Activated naive CD8-positive, alpha-beta T cell treated with anti-CD3 and anti-CD28 coated beads, Interleukin-2, amount 10 ng/mL, durations not matched to agents 7 days and 5 days (primary cell): ENCODE measurements around the gene NGB. TPM values are rescaled to one million over a fixed set of nuclear protein-coding genes. Genes with fewer than 3 reads are reported as not detected.
"Not testable (repeated sequence)": the region's sequence is repeated elsewhere in the genome, so short reads cannot be mapped to it uniquely, and the experiment has no call there.

Experiments used
- ATAC-seq: fragments of 150-1000 bp; cut with Tn5 transposase; one replicate; pipeline ENCODE4 v1.10.0; 2021; ENCODE audit warnings: low read depth, moderate library complexity
- POLR2A ChIA-PET: fragments of 350-600 bp; sonication (Branson Sonifier 250); formaldehyde crosslinking; loops from one replicate; lab custom pipeline; 2021; ENCODE audit warnings: antibody characterized with exemption; lab: Charles Lee
- DNase-seq: peaks from one replicate; pipeline ENCODE4 v3.0.0; 2021
- H3K27ac Mint-ChIP-seq: one replicate; pipeline ENCODE4 v1.8.0; 2022; ENCODE audit warnings: mild to moderate bottlenecking, mixed read lengths
- H3K27me3 Mint-ChIP-seq: one replicate; pipeline ENCODE4 v1.8.0; 2022; ENCODE audit warnings: mild to moderate bottlenecking, moderate library complexity, mixed read lengths
- H3K36me3 Mint-ChIP-seq: one replicate; pipeline ENCODE4 v1.8.0; 2021; ENCODE audit warnings: mild to moderate bottlenecking, mixed read lengths
- H3K4me1 Mint-ChIP-seq: one replicate; pipeline ENCODE4 v1.8.0; 2021; ENCODE audit warnings: mixed read lengths
- H3K4me3 Mint-ChIP-seq: one replicate; pipeline ENCODE4 v1.8.0; 2022; ENCODE audit warnings: mild to moderate bottlenecking, moderate library complexity, mixed read lengths
- H3K9me3 Mint-ChIP-seq: one replicate; pipeline ENCODE4 v1.8.0; 2021; ENCODE audit warnings: mixed read lengths
- total RNA-seq, 2 experiments: library from RNA; stranded (reverse); gene quantifications; one replicate each; pipeline ENCODE4 v1.2.3, GENCODE V29; 2021

The NGB gene, protein sequence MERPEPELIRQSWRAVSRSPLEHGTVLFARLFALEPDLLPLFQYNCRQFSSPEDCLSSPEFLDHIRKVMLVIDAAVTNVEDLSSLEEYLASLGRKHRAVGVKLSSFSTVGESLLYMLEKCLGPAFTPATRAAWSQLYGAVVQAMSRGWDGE
- not detected for total RNA-seq

DNA sequence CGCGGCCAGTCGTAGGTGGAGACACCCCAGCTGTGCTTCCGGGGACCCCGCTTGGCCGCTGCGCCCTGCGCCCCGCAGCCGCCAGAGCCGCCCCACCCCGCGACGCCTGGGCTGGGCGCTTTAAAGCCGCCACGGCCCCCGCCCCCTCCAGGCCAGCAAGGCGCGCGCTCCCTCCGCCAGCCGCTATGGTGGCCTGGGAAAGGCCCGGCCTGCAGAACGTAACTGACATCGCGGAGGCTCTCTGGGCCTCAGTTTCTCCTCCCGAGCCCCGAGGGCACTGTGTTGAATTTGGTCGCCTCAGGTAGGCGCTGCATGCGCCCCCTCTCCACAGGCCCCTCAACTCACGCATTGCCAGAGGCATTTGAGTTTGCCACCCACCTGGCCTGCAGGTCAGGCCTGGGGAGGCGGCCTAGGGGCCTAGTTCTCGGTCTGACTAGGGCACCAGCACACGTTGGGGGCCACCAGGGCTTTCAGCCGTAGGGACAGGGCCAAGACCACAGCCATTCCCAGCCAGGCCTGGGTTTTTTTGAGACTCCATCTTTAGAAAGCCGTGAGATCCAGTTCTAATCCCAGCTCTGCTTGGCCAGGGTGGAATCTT, at the start of gene NGB:
Gene NGB, minus strand, starts transcription at position 94 of the 598 bp plus-strand sequence. CDS start 269 bp downstream, outside the sequence.
- POLR2A ChIA-PET, result no interaction called here
- ATAC-seq (no peak), DNase-seq (no peak)
- H3K27me3 Mint-ChIP-seq, result peaks cover 42% of the 10 kb centered on the region
- H3K27ac Mint-ChIP-seq, result no peak within 1 kb of the TSS
- H3K4me1 Mint-ChIP-seq, result peaks cover 1% of the 10 kb centered on the region
- peaks cover 2% of the 10 kb centered on the region for H3K9me3 Mint-ChIP-seq
- no peak within 1 kb of the TSS for H3K4me3 Mint-ChIP-seq
- peaks cover 1% of the 10 kb centered on the region for H3K36me3 Mint-ChIP-seq

DNA sequence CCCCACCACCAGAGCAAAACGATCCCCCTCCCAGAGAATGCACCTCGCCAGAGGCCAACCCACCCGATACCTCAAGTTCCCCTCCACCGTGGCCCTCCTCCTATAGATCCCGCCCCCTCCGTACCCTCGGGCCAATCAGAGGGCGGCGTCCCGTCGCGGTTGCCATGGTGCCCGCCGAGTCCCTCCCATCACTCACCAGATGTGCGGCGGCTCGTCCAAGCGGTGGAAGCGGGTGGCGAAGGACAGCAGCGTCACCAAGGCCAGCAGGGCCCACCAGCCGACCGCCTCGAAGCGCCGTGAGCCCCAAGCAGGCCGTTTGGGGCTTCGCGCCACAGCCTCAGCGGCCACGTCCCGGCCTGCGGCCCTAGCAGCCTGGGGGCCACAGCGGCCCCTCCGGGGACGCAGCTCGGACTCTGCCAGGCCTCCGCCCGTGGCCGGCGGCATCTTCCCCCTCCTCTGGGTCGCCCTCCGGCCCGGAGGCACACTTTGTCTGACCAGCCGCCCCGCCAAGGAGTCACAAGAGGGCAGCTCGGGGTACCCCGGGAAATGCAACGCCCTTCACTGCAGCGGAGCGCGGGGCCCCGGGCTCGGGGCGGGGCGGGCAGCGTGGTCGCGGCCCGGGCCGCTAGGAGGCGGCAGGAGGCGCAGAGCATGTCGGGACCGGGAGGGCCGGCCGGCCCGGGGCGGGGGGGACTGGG, 49.4 kb upstream of the NGB start, which contains the start of gene POMT2:
Gene POMT2, minus strand, starts transcription at position 646 of the 698 bp plus-strand sequence. Its CDS starts 202 bp downstream, at position 444.
- POLR2A ChIA-PET, result interaction anchor here (1.0 to 2.3 kb wide), 7 partner anchors 9 to 508 kb away, joined by 3 to 23 read pairs (median 4); partner anchors contain the start of genes AHSA1, ANGEL1, SAMD15 and TMED8
- Mint-ChIP-seq H3K27me3 (no peaks in the 10 kb centered on the region), H3K9me3 (no peaks in the 10 kb centered on the region), H3K4me3 (peak within 1 kb of the TSS; percentile 95), H3K27ac (peak within 1 kb of the TSS; percentile 99), H3K4me1 (peaks cover 15% of the 10 kb centered on the region), H3K36me3 (no peaks in the 10 kb centered on the region)
- DNase-seq (peak; percentile 93), ATAC-seq (peak; percentile 37)

DNA sequence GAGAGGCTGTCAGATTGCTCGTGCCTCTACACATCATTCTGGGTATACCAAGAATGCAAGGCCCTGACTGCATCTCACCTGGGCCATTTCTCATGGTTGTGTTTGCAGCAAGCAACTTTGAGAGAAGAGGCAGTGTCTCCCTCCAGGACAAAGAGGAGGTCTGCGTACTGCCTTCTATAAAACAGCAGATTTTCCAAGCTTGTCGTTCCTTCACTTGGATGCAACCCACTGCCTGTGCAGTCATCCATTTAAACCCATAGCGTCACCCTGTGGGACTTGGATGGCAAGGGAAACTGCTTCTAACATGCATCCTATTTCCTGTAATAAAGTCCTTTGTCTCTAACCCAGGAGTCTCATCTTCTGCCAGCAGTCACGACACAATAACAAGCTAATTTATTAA, 48.4 kb upstream of the NGB start:
- H3K9me3 Mint-ChIP-seq, result no peaks in the 10 kb centered on the region
- H3K36me3 Mint-ChIP-seq, result no peaks in the 10 kb centered on the region
- ATAC-seq, result no peak
- no peak overlapping the region for H3K27ac Mint-ChIP-seq
- peaks cover 15% of the 10 kb centered on the region for H3K4me1 Mint-ChIP-seq
- DNase-seq, result no peak
- H3K27me3 Mint-ChIP-seq, result no peaks in the 10 kb centered on the region
- peak overlapping the region; percentile 83 for H3K4me3 Mint-ChIP-seq
- POLR2A ChIA-PET, result no interaction called here

GRCh38 chr14:77318756-77319155, 47.8 kb upstream of the NGB start:
- H3K27me3 Mint-ChIP-seq, H3K36me3 Mint-ChIP-seq, POLR2A ChIA-PET, ATAC-seq, H3K9me3 Mint-ChIP-seq, H3K4me3 Mint-ChIP-seq, H3K27ac Mint-ChIP-seq, DNase-seq: not testable (repeated sequence)
- H3K4me1 Mint-ChIP-seq, result peaks cover 15% of the 10 kb centered on the region

DNA sequence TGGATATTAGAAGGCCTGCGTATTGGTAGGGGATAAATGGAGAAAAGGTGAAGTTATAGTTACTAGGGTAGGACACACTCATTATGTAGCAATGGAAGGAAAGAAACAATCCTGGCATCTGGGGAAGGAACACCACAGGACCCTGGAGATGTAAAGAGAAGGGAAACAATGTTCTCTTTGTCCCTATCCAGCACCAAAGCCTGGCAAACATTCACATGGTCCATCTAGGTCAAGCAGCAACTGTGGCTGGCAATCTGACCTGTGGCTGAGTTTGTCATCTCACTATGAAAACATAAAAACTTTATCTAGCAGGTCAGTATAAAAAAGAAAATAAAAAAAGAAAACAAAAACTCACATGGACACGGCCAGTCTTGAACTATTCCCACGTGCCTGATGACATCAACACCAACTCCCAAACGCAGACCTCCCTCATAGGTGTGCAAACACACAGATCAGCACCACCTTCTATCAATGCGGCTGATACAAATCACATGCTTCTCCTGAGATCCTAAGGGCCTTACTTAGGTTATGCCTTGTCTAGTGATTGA, 47.1 kb upstream of the NGB start:
- no peaks in the 10 kb centered on the region for H3K36me3 Mint-ChIP-seq
- H3K4me3 Mint-ChIP-seq, result no peak overlapping the region
- no peak overlapping the region for H3K27ac Mint-ChIP-seq
- POLR2A ChIA-PET, result no interaction called here
- H3K27me3 Mint-ChIP-seq, result no peaks in the 10 kb centered on the region
- ATAC-seq, result no peak
- H3K4me1 Mint-ChIP-seq, result peaks cover 15% of the 10 kb centered on the region
- no peak for DNase-seq
- H3K9me3 Mint-ChIP-seq, result no peaks in the 10 kb centered on the region

DNA sequence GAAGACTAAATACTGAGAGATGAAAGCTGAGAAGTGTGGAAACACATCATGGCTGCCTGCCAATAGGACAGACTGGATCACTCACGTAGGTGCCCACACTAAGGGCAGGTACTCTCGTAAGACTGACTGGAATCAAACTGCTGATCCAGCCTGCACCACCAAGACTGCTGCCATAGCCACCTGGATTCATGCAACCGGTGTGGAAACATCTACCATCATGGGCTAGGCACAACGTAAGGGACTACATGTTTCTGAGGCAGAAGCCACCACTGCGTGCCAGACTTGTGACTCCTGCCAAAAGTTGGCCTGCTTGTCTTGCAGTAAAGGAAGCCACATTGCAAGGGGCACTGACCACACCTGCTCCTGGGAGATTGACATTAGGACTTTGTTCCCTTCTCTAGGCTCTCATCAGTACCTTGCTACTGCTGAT, 45.9 kb upstream of the NGB start:
- Mint-ChIP-seq H3K27me3 (no peaks in the 10 kb centered on the region), H3K9me3 (no peaks in the 10 kb centered on the region), H3K27ac (no peak overlapping the region), H3K4me3 (no peak overlapping the region), H3K4me1 (peaks cover 6% of the 10 kb centered on the region), H3K36me3 (no peaks in the 10 kb centered on the region)
- POLR2A ChIA-PET, result interaction anchor here (1.6 kb wide), 1 partner anchor 13 kb away, joined by 7 read pairs; no protein-coding TSS in a partner anchor
- DNase-seq (no peak), ATAC-seq (no peak)

GRCh38 chr14:77316195-77316505, 45.1 kb upstream of the NGB start:
- Mint-ChIP-seq H3K4me1 (peaks cover 5% of the 10 kb centered on the region), H3K4me3 (no peak overlapping the region), H3K27me3 (no peaks in the 10 kb centered on the region), H3K36me3 (no peaks in the 10 kb centered on the region), H3K27ac (no peak overlapping the region), H3K9me3 (no peaks in the 10 kb centered on the region)
- ATAC-seq (no peak), DNase-seq (no peak)
- POLR2A ChIA-PET, result interaction anchor here (0.6 to 1.6 kb wide), 5 partner anchors 9 to 142 kb away, joined by 3 to 7 read pairs (median 4); partner anchors contain the start of genes AHSA1, SAMD15, TMED8 and VIPAS39

DNA sequence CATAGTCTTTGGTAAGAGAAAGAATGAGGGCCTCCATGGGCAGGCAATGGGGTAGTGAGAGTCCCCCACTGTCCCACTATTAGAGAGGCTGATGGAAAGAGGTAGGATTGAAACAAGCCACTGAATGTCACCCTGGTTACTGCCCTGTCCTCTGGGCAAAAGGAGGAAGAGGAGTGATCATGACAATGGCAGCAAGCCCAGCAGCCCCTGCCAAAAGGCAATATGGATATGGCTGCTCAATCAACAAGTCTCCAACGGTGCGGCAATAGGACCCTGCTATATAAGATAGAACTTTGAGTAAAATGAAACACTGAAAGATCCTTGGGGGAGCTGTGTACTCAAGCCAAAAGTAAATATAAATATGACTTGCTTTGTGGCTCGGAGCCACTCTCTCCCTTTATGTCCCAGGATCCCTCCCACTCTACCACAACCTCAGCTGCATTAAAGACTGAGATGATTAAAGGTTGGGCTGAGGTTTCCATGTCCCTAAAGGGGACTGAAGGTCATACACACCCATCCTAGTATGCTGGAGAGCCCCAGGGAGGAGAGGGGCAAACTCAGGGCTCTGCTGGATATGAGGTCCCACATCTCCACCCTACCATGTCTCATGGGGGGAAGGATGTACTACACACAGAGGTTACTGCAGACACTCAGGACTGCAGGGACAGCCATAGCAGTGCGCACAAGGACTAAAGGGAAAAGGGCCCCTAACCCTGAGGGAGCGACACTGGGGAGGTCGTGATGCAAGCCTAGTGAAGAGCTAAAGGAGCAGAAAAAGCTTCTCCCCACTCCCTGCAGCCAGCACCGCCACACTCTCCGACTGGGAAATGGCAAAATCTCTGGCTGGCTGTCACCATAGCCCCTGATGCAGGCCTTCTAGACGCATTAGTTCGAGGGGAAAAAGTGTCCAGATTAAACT, 43.8 kb upstream of the NGB start:
- ATAC-seq (no peak), DNase-seq (no peak)
- peaks cover under 1% of the 10 kb centered on the region for H3K4me1 Mint-ChIP-seq
- POLR2A ChIA-PET, result interaction anchor here (1.4 kb wide), 1 partner anchor 62 kb away, joined by 6 read pairs; the partner anchor contains the start of genes SAMD15 and TMED8
- no peaks in the 10 kb centered on the region for H3K9me3 Mint-ChIP-seq
- no peaks in the 10 kb centered on the region for H3K27me3 Mint-ChIP-seq
- no peak overlapping the region for H3K4me3 Mint-ChIP-seq
- peaks cover 1% of the 10 kb centered on the region for H3K36me3 Mint-ChIP-seq
- H3K27ac Mint-ChIP-seq, result no peak overlapping the region

DNA sequence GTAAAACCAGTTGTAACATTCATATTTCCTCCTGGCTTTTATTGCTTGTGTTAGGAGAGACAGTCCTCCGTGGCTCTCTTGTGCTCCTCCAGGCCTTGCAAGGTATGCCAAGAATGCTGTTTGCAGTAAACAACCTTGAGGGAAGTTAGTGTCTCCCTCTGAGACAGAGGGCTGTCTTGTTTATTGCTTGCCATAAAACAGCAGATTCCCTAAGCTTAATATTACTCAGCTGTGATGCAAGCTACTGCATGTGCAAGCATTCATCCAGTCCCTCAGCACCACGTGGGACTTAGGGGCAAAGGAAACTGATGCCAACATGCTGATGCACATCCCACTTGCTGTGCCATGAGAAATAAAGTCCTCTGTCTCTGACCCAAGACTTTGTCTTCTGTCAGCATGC, 43.0 kb upstream of the NGB start:
- no peak for ATAC-seq
- Mint-ChIP-seq H3K36me3 (peaks cover 1% of the 10 kb centered on the region), H3K4me1 (peaks cover 3% of the 10 kb centered on the region), H3K9me3 (no peaks in the 10 kb centered on the region), H3K4me3 (no peak overlapping the region), H3K27ac (no peak overlapping the region), H3K27me3 (no peaks in the 10 kb centered on the region)
- POLR2A ChIA-PET, result no interaction called here
- DNase-seq, result no peak

- DNase-seq (no peak), ATAC-seq (no peak)
- no peaks in the 10 kb centered on the region for H3K27me3 Mint-ChIP-seq
- H3K27ac Mint-ChIP-seq, result no peak overlapping the region
- H3K36me3 Mint-ChIP-seq, result peaks cover 1% of the 10 kb centered on the region
- no peaks in the 10 kb centered on the region for H3K9me3 Mint-ChIP-seq
- no peak overlapping the region for H3K4me3 Mint-ChIP-seq
- POLR2A ChIA-PET, result no interaction called here
- H3K4me1 Mint-ChIP-seq, result peaks cover 5% of the 10 kb centered on the region
Observed at GRCh38 chr14:77313371-77313770, 42.4 kb upstream of the NGB start.

DNA sequence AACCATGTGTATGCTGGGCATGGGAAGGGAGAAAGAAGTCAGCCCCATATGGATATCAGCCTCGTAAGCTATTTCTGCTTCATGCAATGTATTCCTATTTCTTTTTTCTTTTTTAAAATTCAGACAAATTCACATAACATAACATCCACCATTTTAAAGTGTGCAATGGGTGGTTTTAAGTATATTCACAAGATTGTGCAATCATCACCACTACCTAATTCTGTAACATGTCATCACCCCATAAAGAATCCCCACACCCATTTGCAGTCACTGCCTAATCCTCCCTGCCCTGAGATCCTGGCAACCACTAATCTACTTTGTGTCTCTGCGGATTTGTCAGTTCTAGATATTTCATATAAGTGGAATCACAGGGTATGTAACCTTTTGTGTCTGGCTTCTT, 40.2 kb upstream of the NGB start:
- POLR2A ChIA-PET, result no interaction called here
- H3K9me3 Mint-ChIP-seq, result no peaks in the 10 kb centered on the region
- ATAC-seq (no peak), DNase-seq (no peak)
- no peak overlapping the region for H3K4me3 Mint-ChIP-seq
- peaks cover 1% of the 10 kb centered on the region for H3K36me3 Mint-ChIP-seq
- H3K4me1 Mint-ChIP-seq, result peaks cover 5% of the 10 kb centered on the region
- no peaks in the 10 kb centered on the region for H3K27me3 Mint-ChIP-seq
- no peak overlapping the region for H3K27ac Mint-ChIP-seq

GRCh38 chr14:77310026-77310425, 39.0 kb upstream of the NGB start:
- H3K27ac Mint-ChIP-seq, result no peak overlapping the region
- H3K4me3 Mint-ChIP-seq, result no peak overlapping the region
- POLR2A ChIA-PET, result no interaction called here
- ATAC-seq (no peak), DNase-seq (no peak)
- peaks cover 5% of the 10 kb centered on the region for H3K4me1 Mint-ChIP-seq
- H3K36me3 Mint-ChIP-seq, result peaks cover 1% of the 10 kb centered on the region
- no peaks in the 10 kb centered on the region for H3K9me3 Mint-ChIP-seq
- no peaks in the 10 kb centered on the region for H3K27me3 Mint-ChIP-seq
